Calu3 (cell line): ENCODE results near the gene DCANP1. TPM values are rescaled to one million over a fixed set of nuclear protein-coding genes. Genes with fewer than 3 reads are reported as not detected.

ENCODE experiments used
- BruUV-seq: library from RNA; stranded (reverse); fragments of 400-500 nt; replicated peaks from 2 replicates; lab custom pipeline; 2021; lab: Mats Ljungman, UMichigan
- CTCF ChIA-PET: fragments of 300-600 bp; sonication (Branson Sonifier 250); formaldehyde crosslinking; loops from one replicate; lab custom pipeline; 2022; ENCODE audit warnings: antibody characterized with exemption; lab: Charles Lee
- DNase-seq: peaks from one replicate; pipeline ENCODE4 v3.0.0; 2022
- H3K27ac Mint-ChIP-seq: one replicate; pipeline ENCODE4 v1.8.0; 2022; ENCODE audit warnings: mixed read lengths; ENCODE audit not compliant: unreplicated experiment
- H3K27me3 Mint-ChIP-seq: one replicate; pipeline ENCODE4 v1.8.0; 2022; ENCODE audit warnings: mixed read lengths; ENCODE audit not compliant: unreplicated experiment
- H3K36me3 Mint-ChIP-seq: one replicate; pipeline ENCODE4 v1.8.0; 2022; ENCODE audit warnings: mild to moderate bottlenecking, moderate library complexity, mixed read lengths; ENCODE audit not compliant: insufficient read depth, unreplicated experiment
- H3K4me1 Mint-ChIP-seq: one replicate; pipeline ENCODE4 v1.8.0; 2022; ENCODE audit warnings: mild to moderate bottlenecking, low read depth, mixed read lengths; ENCODE audit not compliant: unreplicated experiment
- H3K4me3 Mint-ChIP-seq: one replicate; pipeline ENCODE4 v1.8.0; 2022; ENCODE audit warnings: mild to moderate bottlenecking, low read depth, moderate library complexity, mixed read lengths; ENCODE audit not compliant: unreplicated experiment
- H3K9me3 Mint-ChIP-seq: one replicate; pipeline ENCODE4 v1.8.0; 2022; ENCODE audit warnings: low read depth, mixed read lengths; ENCODE audit not compliant: unreplicated experiment
- CTCF ChIP-seq: fragments of 200-600 bp; IDR thresholded peaks from one replicate; pipeline ENCODE4 v1.8.0; 2022; ENCODE audit warnings: antibody characterized with exemption; ENCODE audit not compliant: unreplicated experiment
- intact Hi-C: fragments of 100-400 bp; cut with micrococcal nuclease; formaldehyde crosslinking; loops from one replicate; pipeline ENCODE4 v1.10.0; 2022; ENCODE audit not compliant: unreplicated experiment
- total RNA-seq: library from RNA; stranded (reverse); gene quantifications from 2 replicates; pipeline ENCODE4 v1.2.3, GENCODE V29; 2022

Gene DCANP1
- total RNA-seq, 1 experiment from 2014 or later: not detected

GRCh38 chr5:135434591-135435466 is 12.3 kb downstream of the DCANP1 start:
- Mint-ChIP-seq H3K36me3 (no peaks in the 10 kb centered on the region), H3K27me3 (peaks cover 64% of the 10 kb centered on the region), H3K4me3 (no peak overlapping the region), H3K27ac (no peak overlapping the region), H3K4me1 (no peaks in the 10 kb centered on the region), H3K9me3 (no peaks in the 10 kb centered on the region)
- BruUV-seq: no TSS peak
- TF ChIP-seq CTCF: no peak
- intact Hi-C loops: no loop called here
- DNase-seq: no peak
- CTCF ChIA-PET: interaction anchor here (1.5 kb wide), 1 partner anchor 131 kb away, joined by 3 read pairs; no protein-coding TSS in a partner anchor

- DNase-seq: no peak
- Mint-ChIP-seq H3K9me3 (peaks cover 2% of the 10 kb centered on the region), H3K4me3 (no peak overlapping the region), H3K27me3 (peaks cover 71% of the 10 kb centered on the region), H3K27ac (no peak overlapping the region), H3K36me3 (no peaks in the 10 kb centered on the region), H3K4me1 (no peaks in the 10 kb centered on the region)
- no peak for TF ChIP-seq CTCF
- CTCF ChIA-PET: interaction anchor here (1.5 kb wide), 1 partner anchor 132 kb away, joined by 3 read pairs; no protein-coding TSS in a partner anchor
- no TSS peak for BruUV-seq
- intact Hi-C loops: no loop called here
Observed at GRCh38 chr5:135433681-135434426, 13.3 kb downstream of the DCANP1 start.

- intact Hi-C loops: no loop called here
- BruUV-seq: no TSS peak
- no peak for TF ChIP-seq CTCF
Observed at GRCh38 chr5:135432113-135432512, 15.0 kb downstream of the DCANP1 start.

GRCh38 chr5:135430135-135430437 is 17.1 kb downstream of the DCANP1 start:
- intact Hi-C loops: no loop called here
- H3K27me3 Mint-ChIP-seq: peaks cover 46% of the 10 kb centered on the region
- H3K36me3 Mint-ChIP-seq: no peaks in the 10 kb centered on the region
- no peak for TF ChIP-seq CTCF
- no peak for DNase-seq
- H3K27ac Mint-ChIP-seq: no peak overlapping the region
- CTCF ChIA-PET: no interaction called here
- no TSS peak for BruUV-seq
- no peaks in the 10 kb centered on the region for H3K4me1 Mint-ChIP-seq
- peaks cover 5% of the 10 kb centered on the region for H3K9me3 Mint-ChIP-seq
- no peak overlapping the region for H3K4me3 Mint-ChIP-seq

More at GRCh38 chr5:135432113-135432512, 15.0 kb downstream of the DCANP1 start:
- DNase-seq: no peak
- Mint-ChIP-seq H3K27me3 (peaks cover 66% of the 10 kb centered on the region), H3K27ac (no peak overlapping the region), H3K4me3 (no peak overlapping the region), H3K4me1 (no peaks in the 10 kb centered on the region), H3K36me3 (no peaks in the 10 kb centered on the region), H3K9me3 (peaks cover 5% of the 10 kb centered on the region)
- CTCF ChIA-PET: no interaction called here
